IMR-90 (cell line): ENCODE measurements around the gene FAM193B. TPM values are rescaled to one million over a fixed set of nuclear protein-coding genes. Genes with fewer than 3 reads are reported as not detected.

Experiments used
- ATAC-seq: fragments of 200-7000 bp; cut with Tn5 transposase; 2 replicates; pipeline ENCODE4 v1.9.1; 2020; ENCODE audit warnings: low read depth, mild to moderate bottlenecking, moderate library complexity
- BruUV-seq: library from RNA; stranded (reverse); fragments of 400-500 nt; replicated peaks from 2 replicates; lab custom pipeline; 2021; lab: Mats Ljungman, UMichigan
- CTCF ChIA-PET: fragments of 300-600 bp; formaldehyde crosslinking; extraction: SDS; loops from one replicate; lab custom pipeline; 2021; ENCODE audit warnings: antibody characterized with exemption; lab: Yijun Ruan, JAX
- POLR2A ChIA-PET: fragments of 300-600 bp; sonication (Branson Sonifier 250); formaldehyde crosslinking; loops from one replicate; lab custom pipeline; 2022; ENCODE audit warnings: antibody characterized with exemption; ENCODE audit not compliant: unreplicated experiment; lab: Charles Lee
- DNase-seq: peaks from one replicate; pipeline ENCODE4 v3.0.0; 2013
- H2AFZ ChIP-seq: replicated peaks from 2 replicates; pipeline ENCODE3; 2013; ENCODE audit warnings: low read length, mild to moderate bottlenecking; ENCODE audit not compliant: poor library complexity
- H2AK5ac ChIP-seq: 2 replicates; pipeline ENCODE4 v1.6.1; 2013; ENCODE audit warnings: low read depth, low read length, inconsistent platforms
- H2AK9ac ChIP-seq: replicated peaks from 2 replicates; pipeline ENCODE3; 2013; ENCODE audit warnings: mild to moderate bottlenecking, low read depth, low read length, moderate library complexity; ENCODE audit not compliant: poor library complexity
- H2BK120ac ChIP-seq: 2 replicates; pipeline ENCODE4 v1.6.1; 2013; ENCODE audit warnings: low read depth, low read length, inconsistent platforms
- H2BK15ac ChIP-seq: 3 replicates; pipeline ENCODE4 v1.6.1; 2013; ENCODE audit warnings: low read depth, low read length, inconsistent platforms
- H2BK20ac ChIP-seq: 2 replicates; pipeline ENCODE4 v1.6.1; 2013; ENCODE audit warnings: low read depth, mild to moderate bottlenecking, inconsistent platforms, low read length, moderate library complexity
- H2BK5ac ChIP-seq: 2 replicates; pipeline ENCODE4 v1.6.1; 2013; ENCODE audit warnings: mild to moderate bottlenecking, low read depth, low read length, inconsistent platforms; ENCODE audit not compliant: poor library complexity, severe bottlenecking
- H3K14ac ChIP-seq: replicated peaks from 2 replicates; pipeline ENCODE4 v1.6.1; 2013; ENCODE audit warnings: low read depth, low read length, inconsistent platforms
- H3K18ac ChIP-seq: 2 replicates; pipeline ENCODE4 v1.6.1; 2013; ENCODE audit warnings: low read depth, low read length, control low read depth
- H3K23ac ChIP-seq: 2 replicates; pipeline ENCODE4 v1.6.1; 2013; ENCODE audit warnings: low read depth, low read length, inconsistent platforms
- H3K27ac ChIP-seq: 2 replicates; pipeline ENCODE4 v1.5.1; 2013; ENCODE audit warnings: mild to moderate bottlenecking, control low read depth, low read length; ENCODE audit not compliant: insufficient read depth
- H3K27me3 ChIP-seq: 2 replicates; pipeline ENCODE4 v1.6.1; 2013; ENCODE audit warnings: low read length; ENCODE audit not compliant: control insufficient read depth, insufficient read depth
- H3K36me3 ChIP-seq: 2 replicates; pipeline ENCODE4 v1.6.1; 2013; ENCODE audit warnings: low read length, mixed read lengths; ENCODE audit not compliant: control insufficient read depth, insufficient read depth
- H3K4ac ChIP-seq: 2 replicates; pipeline ENCODE4 v1.6.1; 2013; ENCODE audit warnings: low read depth, low read length, inconsistent platforms
- H3K4me1 ChIP-seq: 2 replicates; pipeline ENCODE4 v1.6.1; 2013; ENCODE audit warnings: low read length, mixed read lengths; ENCODE audit not compliant: control insufficient read depth, insufficient read depth
- H3K4me2 ChIP-seq: 2 replicates; pipeline ENCODE4 v1.6.1; 2013; ENCODE audit warnings: low read depth, mild to moderate bottlenecking, control low read depth, low read length, moderate library complexity
- H3K4me3 ChIP-seq: 2 replicates; pipeline ENCODE4 v1.5.1; 2013; ENCODE audit warnings: low read depth, mild to moderate bottlenecking, control low read depth, low read length, moderate library complexity; ENCODE audit not compliant: insufficient read depth
- H3K56ac ChIP-seq: 2 replicates; pipeline ENCODE4 v1.6.1; 2013; ENCODE audit warnings: low read length, inconsistent platforms; ENCODE audit not compliant: insufficient read depth; ENCODE audit errors: extremely low read depth
- H3K79me1 ChIP-seq, 2 experiments: 2 replicates each; pipeline ENCODE4 v1.6.1; 2013; ENCODE audit warnings: low read length in 2 of 2, inconsistent platforms in 1 of 2, low read depth in 1 of 2
- H3K9ac ChIP-seq: 2 replicates; pipeline ENCODE4 v1.6.1; 2013; ENCODE audit warnings: low read depth, low read length, control low read depth
- H3K9me1 ChIP-seq: 2 replicates; pipeline ENCODE4 v1.6.1; 2013; ENCODE audit warnings: low read length, inconsistent platforms; ENCODE audit not compliant: insufficient read depth
- H3K9me3 ChIP-seq: 2 replicates; pipeline ENCODE4 v1.6.1; 2013; ENCODE audit warnings: low read length; ENCODE audit not compliant: control insufficient read depth, insufficient read depth
- H4K20me1 ChIP-seq: 2 replicates; pipeline ENCODE4 v1.6.1; 2013; ENCODE audit warnings: low read length, inconsistent platforms; ENCODE audit not compliant: insufficient read depth
- H4K5ac ChIP-seq: 2 replicates; pipeline ENCODE4 v1.6.1; 2013; ENCODE audit warnings: mild to moderate bottlenecking, low read depth, low read length, control low read depth
- H4K8ac ChIP-seq, 2 experiments: 2 replicates each; pipeline ENCODE4 v1.6.1; 2013; ENCODE audit warnings: low read depth in 2 of 2, low read length in 2 of 2, control low read depth in 1 of 2, inconsistent platforms in 1 of 2
- H4K91ac ChIP-seq: 2 replicates; pipeline ENCODE4 v1.6.1; 2013; ENCODE audit warnings: low read depth, low read length, inconsistent platforms; ENCODE audit not compliant: insufficient read depth
- POLR2A ChIP-seq: IDR thresholded peaks from 2 replicates; pipeline ENCODE4 v1.6.1; 2012; ENCODE audit warnings: mild to moderate bottlenecking, low read depth, low read length
- USF2 ChIP-seq: fragments of 150-350 bp; IDR thresholded peaks from 2 replicates; pipeline ENCODE4 v1.6.1; 2017; ENCODE audit warnings: mild to moderate bottlenecking, antibody characterized with exemption, low read length, low read depth
- WGBS, 2 experiments: methylation state at CpG; one replicate each; pipeline versions ENCODE4 v1.1.5 to v1.1.7; 2013; ENCODE audit warnings: missing lambda C conversion rate in 2 of 2; ENCODE audit not compliant: insufficient read length in 1 of 2; ENCODE audit errors: extremely low coverage in 2 of 2; 5-methylcytosine and 5-hydroxymethylcytosine counted together
- dilution Hi-C: fragments of 300-500 bp; cut with HindIII; formaldehyde crosslinking; loops from one replicate; pipeline ENCODE4 v1.14.3; 2018; ENCODE audit warnings: low sequenced_read_pairs; ENCODE audit not compliant: unreplicated experiment
- in situ Hi-C: fragments of 300-500 bp; cut with MboI; formaldehyde crosslinking; loops from 3 replicates; pipeline ENCODE4 v1.14.3; 2019; ENCODE audit warnings: low sequenced_read_pairs, inconsistent platforms, mixed read lengths
- intact Hi-C: fragments of 100-400 bp; cut with micrococcal nuclease; formaldehyde crosslinking; loops from 2 replicates; pipeline ENCODE4 v1.10.0; 2022
- polyA plus RNA-seq, 3 experiments: library from polyadenylated mRNA; depleted of rRNA; stranded (reverse); fragments of >200 nt; gene quantifications; 2 replicates each; pipeline ENCODE4 v1.2.3, GENCODE V29; 2012; ENCODE audit warnings: low replicate concordance in 1 of 3
- total RNA-seq: library from RNA; depleted of rRNA; stranded (reverse); fragments of >200 nt; gene quantifications from 2 replicates; pipeline ENCODE4 v1.2.3, GENCODE V29; 2012

Gene FAM193B
- total and polyA plus RNA-seq, 2 of the 4 experiments (the other 2 are of a cell fraction): 9.5 to 52.2 TPM

GRCh38 chr5:177603631-177604030 lies 49.3 kb upstream of the FAM193B start:
- Histone ChIP-seq H3K27me3 (no peaks in the 10 kb centered on the region), H2AK9ac (no peak overlapping the region), H2BK15ac (no peak overlapping the region), H2AK5ac (no peak overlapping the region), H3K23ac (no peak overlapping the region), H3K9me1 (0 out of 2 replicates have a peak, but pooled peaks cover 3% of the 10 kb centered on the region), H4K20me1 (peaks cover 5% of the 10 kb centered on the region; the same call in 1 of the 2 replicates), H4K91ac (no peak overlapping the region), H3K4me3 (no peak overlapping the region), H3K4me1 (peaks cover 3% of the 10 kb centered on the region), H3K27ac (no peak overlapping the region), H3K9ac (no peak overlapping the region), H3K56ac (no peak overlapping the region), H2BK120ac (no peak overlapping the region), H3K4ac (no peak overlapping the region), H3K4me2 (no peak overlapping the region), H2AFZ (no peak overlapping the region), H2BK5ac (no peak overlapping the region), H3K79me1 (peaks cover 11 to 29% of the 10 kb centered on the region in 2 experiments), H2BK20ac (no peak overlapping the region), H3K9me3 (no peaks in the 10 kb centered on the region), H4K8ac (no peak overlapping the region), H4K5ac (no peak overlapping the region), H3K36me3 (peaks cover 15% of the 10 kb centered on the region; the same call in 1 of the 2 replicates), H3K14ac (no peak overlapping the region), H3K18ac (no peak overlapping the region)
- ATAC-seq (no peak), DNase-seq (no peak)
- dilution Hi-C loops: no loop called here
- intact Hi-C loops: loop anchor here (10.0 kb wide), 1 partner anchor 561 kb away; no protein-coding TSS in a partner anchor
- POLR2A ChIA-PET: no interaction called here
- CTCF ChIA-PET: no interaction called here
- TF ChIP-seq POLR2A (no peak), USF2 (no peak)
- BruUV-seq: no TSS peak
- in situ Hi-C loops: loop anchor here (10.0 to 25.0 kb wide), 2 partner anchors 459 to 551 kb away; partner anchors contain the start of gene NHP2
- WGBS, 2 experiments: 100% methylated on average over 2 of the region's 8 CpGs; no CpG with 5 or more reads in 1 of the 2 experiments
